HepG2 (cell line): ENCODE measurements around the gene TBL3. TPM values are rescaled to one million over a fixed set of nuclear protein-coding genes. Genes with fewer than 3 reads are reported as not detected.

Experiments
- ATF7 ChIP-seq, 2 experiments: fragments of 450-650 bp in 1 of 2; sonication (generic) in 1 of 2; formaldehyde crosslinking in 1 of 2; IDR thresholded peaks; 2 replicates each; pipeline versions ENCODE4 v1.4.0 to v1.6.1; 2016 to 2020; ENCODE audit warnings: antibody characterized with exemption in 1 of 2, mild to moderate bottlenecking in 1 of 2, missing genetic modification reagents in 1 of 2
- DMAP1 ChIP-seq: IDR thresholded peaks from 2 replicates; pipeline ENCODE4 v1.6.1; 2016
- FOXP1 ChIP-seq, 2 experiments: fragments of 450-650 bp in 1 of 2; IDR thresholded peaks; 2 replicates each; pipeline ENCODE4 v1.6.1; 2017 to 2018; ENCODE audit warnings: antibody characterized with exemption in 1 of 2
- GABPB1 ChIP-seq: IDR thresholded peaks from 2 replicates; pipeline ENCODE4 v1.6.1; 2016; ENCODE audit warnings: mild to moderate bottlenecking, missing genetic modification reagents, moderate library complexity, missing compliant biosample characterization
- HNF4A ChIP-seq: sonication (generic); formaldehyde crosslinking; IDR thresholded peaks from 2 replicates; pipeline ENCODE4 v1.4.0; 2020; ENCODE audit warnings: missing genetic modification reagents
- NCOA5 ChIP-seq: sonication (generic); formaldehyde crosslinking; IDR thresholded peaks from 2 replicates; pipeline ENCODE4 v1.4.0; 2020; ENCODE audit warnings: missing genetic modification reagents
- PRDM4 ChIP-seq: sonication (generic); formaldehyde crosslinking; IDR thresholded peaks from 2 replicates; pipeline ENCODE4 v1.9.0; 2021; ENCODE audit warnings: missing genetic modification reagents, borderline replicate concordance
- RARG ChIP-seq: sonication (generic); formaldehyde crosslinking; IDR thresholded peaks from 2 replicates; pipeline ENCODE4 v1.4.0; 2020; ENCODE audit warnings: low read depth, mild to moderate bottlenecking, missing genetic modification reagents
- SPEN ChIP-seq: sonication (generic); formaldehyde crosslinking; IDR thresholded peaks from 2 replicates; pipeline ENCODE4 v1.5.1; 2020; ENCODE audit warnings: low read depth, mild to moderate bottlenecking, missing genetic modification reagents
- TARDBP ChIP-seq: sonication (generic); formaldehyde crosslinking; IDR thresholded peaks from 2 replicates; pipeline ENCODE4 v1.8.0; 2022; ENCODE audit warnings: mild to moderate bottlenecking, missing genetic modification reagents
- TBL1XR1 ChIP-seq: fragments of 150-350 bp; IDR thresholded peaks from 2 replicates; pipeline ENCODE4 v1.6.1; 2014; ENCODE audit warnings: borderline replicate concordance, low read length; ENCODE audit not compliant: partially characterized antibody
- ZC3H4 ChIP-seq: sonication (generic); formaldehyde crosslinking; IDR thresholded peaks from 2 replicates; pipeline ENCODE4 v1.4.0; 2020; ENCODE audit warnings: missing genetic modification reagents, borderline replicate concordance
- ZFP1 ChIP-seq: IDR thresholded peaks from 2 replicates; pipeline ENCODE4 v1.6.1; 2016
- ZNF10 ChIP-seq: sonication (generic); formaldehyde crosslinking; IDR thresholded peaks from 2 replicates; pipeline ENCODE4 v1.4.0; 2020; ENCODE audit warnings: mild to moderate bottlenecking, low read depth, missing genetic modification reagents, borderline replicate concordance
- ZNF101 ChIP-seq: sonication (generic); formaldehyde crosslinking; IDR thresholded peaks from 2 replicates; pipeline ENCODE4 v1.4.0; 2020; ENCODE audit warnings: mild to moderate bottlenecking, low read depth, missing genetic modification reagents, borderline replicate concordance
- ZNF256 ChIP-seq: sonication (generic); formaldehyde crosslinking; conservative IDR thresholded peaks from 2 replicates; pipeline ENCODE4 v1.4.0; 2020; ENCODE audit warnings: missing genetic modification reagents
- ZNF326 ChIP-seq: sonication (generic); formaldehyde crosslinking; IDR thresholded peaks from 2 replicates; pipeline ENCODE4 v1.4.0; 2020; ENCODE audit warnings: missing genetic modification reagents, borderline replicate concordance
- ZNF331 ChIP-seq: sonication (generic); formaldehyde crosslinking; IDR thresholded peaks from 2 replicates; pipeline ENCODE4 v1.4.0; 2020; ENCODE audit warnings: missing genetic modification reagents
- ZNF382 ChIP-seq: sonication (generic); formaldehyde crosslinking; IDR thresholded peaks from 2 replicates; pipeline ENCODE4 v1.5.0; 2020; ENCODE audit warnings: missing genetic modification reagents, mild to moderate bottlenecking, borderline replicate concordance
- ZNF468 ChIP-seq: sonication (generic); formaldehyde crosslinking; IDR thresholded peaks from 2 replicates; pipeline ENCODE4 v1.8.0; 2022; ENCODE audit warnings: mild to moderate bottlenecking, moderate library complexity, missing genetic modification reagents
- ZNF512 ChIP-seq: sonication (generic); formaldehyde crosslinking; IDR thresholded peaks from 2 replicates; pipeline ENCODE4 v1.4.0; 2020; ENCODE audit warnings: mild to moderate bottlenecking, missing genetic modification reagents
- ZNF670 ChIP-seq: sonication (generic); formaldehyde crosslinking; IDR thresholded peaks from 2 replicates; pipeline ENCODE4 v1.8.0; 2022; ENCODE audit warnings: mild to moderate bottlenecking, missing genetic modification reagents, borderline replicate concordance
- ZNF704 ChIP-seq: sonication (generic); formaldehyde crosslinking; IDR thresholded peaks from 2 replicates; pipeline ENCODE4 v1.8.1; 2023; ENCODE audit warnings: mild to moderate bottlenecking, inconsistent platforms, moderate library complexity, missing genetic modification reagents, borderline replicate concordance
- ZNF746 ChIP-seq: sonication (generic); formaldehyde crosslinking; IDR thresholded peaks from 2 replicates; pipeline ENCODE4 v1.8.0; 2022; ENCODE audit warnings: mild to moderate bottlenecking, missing genetic modification reagents
- ZNF782 ChIP-seq: sonication (generic); formaldehyde crosslinking; IDR thresholded peaks from 2 replicates; pipeline ENCODE4 v1.4.0; 2020; ENCODE audit warnings: missing genetic modification reagents, mild to moderate bottlenecking, borderline replicate concordance
- polyA plus RNA-seq, 8 experiments: library from polyadenylated mRNA; depleted of rRNA in 3 of 8; stranded (reverse) in 7 of 8; unstranded in 1 of 8; fragments of >200 nt; fragmentation: Illumina TruSeq in 4 of 8; extraction: Trizol in 4 of 8; gene quantifications; 2 replicates each; pipeline versions ENCODE4 v1.2.1 to v1.2.3, GENCODE V29; 2011 to 2016; ENCODE audit warnings: low read depth in 4 of 8, missing spikeins in 1 of 8, mixed read lengths in 1 of 8; ENCODE audit not compliant: insufficient read depth in 1 of 8
- total RNA-seq, 5 experiments: library from RNA; depleted of rRNA; stranded (reverse); fragments of >200 nt; fragmentation: Illumina TruSeq; extraction: Trizol; gene quantifications; 2 replicates each; pipeline ENCODE4 v1.2.3, GENCODE V29; 2016; ENCODE audit warnings: low read depth in 1 of 5

Gene TBL3
- total and polyA plus RNA-seq, 2 of the 13 experiments (the other 11 are each of a cell fraction or from before 2014, with no cell fraction given): 16.8 to 38.0 TPM

DNA sequence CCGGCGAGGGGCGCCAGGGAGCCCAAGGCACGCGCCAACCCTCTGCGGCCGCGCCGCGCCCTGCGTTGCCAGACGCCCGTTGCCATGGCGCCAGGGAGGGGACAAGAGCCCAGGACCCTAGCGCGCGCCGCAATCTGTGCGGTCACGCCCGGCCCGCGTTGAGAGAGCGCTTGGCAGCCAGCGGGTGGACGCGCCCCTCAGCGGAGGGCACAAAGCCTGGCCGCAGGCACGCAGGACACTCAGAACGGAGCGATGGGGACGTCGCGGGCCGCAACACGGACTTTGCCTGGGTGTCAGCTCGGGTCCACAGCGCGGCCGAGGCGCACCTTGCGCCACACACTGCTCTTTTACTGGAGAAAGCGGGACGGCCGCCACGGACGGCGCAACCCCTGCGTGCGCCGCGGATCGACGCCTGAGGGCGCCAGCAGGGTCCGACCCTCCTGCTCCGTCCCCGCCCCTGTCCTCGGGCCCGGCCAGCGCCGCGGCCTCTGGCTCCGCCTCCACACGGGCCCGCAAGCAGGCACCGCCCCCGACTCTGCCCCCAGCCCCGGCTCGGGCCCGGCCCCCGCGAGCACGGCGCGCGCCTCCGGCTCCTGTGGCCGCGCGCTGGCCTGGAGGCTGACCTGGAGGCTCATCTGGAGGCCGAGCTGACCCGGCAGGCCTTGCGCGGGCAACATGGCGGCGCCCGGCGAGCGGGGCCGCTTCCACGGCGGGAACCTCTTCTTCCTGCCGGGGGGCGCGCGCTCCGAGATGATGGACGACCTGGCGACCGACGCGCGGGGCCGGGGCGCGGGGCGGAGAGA lies 11.9 kb downstream of the TBL3 start, which contains the start of gene GFER (continued):
- TF ChIP-seq RARG (CRISPR knock-in tag) (no peak), FOXP1 (IDR thresholded peaks at IDR 0.05) (no peak), FOXP1 (CRISPR knock-in tag; IDR thresholded peaks at IDR 0.05) (no peak), ZNF326 (CRISPR knock-in tag) (peak; percentile 82), DMAP1 (CRISPR knock-in tag) (peak; percentile 66), TBL1XR1 (no peak), HNF4A (peak; percentile 48; the same call in 1 of the 2 replicates), ZNF704 (no peak), SPEN (CRISPR knock-in tag) (peak; percentile 47), ZC3H4 (no peak), ZNF10 (CRISPR knock-in tag) (no peak), ATF7 (IDR thresholded peaks at IDR 0.05) (no peak), ATF7 (CRISPR knock-in tag; IDR thresholded peaks at IDR 0.05) (no peak), ZNF512 (CRISPR knock-in tag) (no peak), ZNF670 (CRISPR knock-in tag) (peak; percentile 82; the same call in 1 of the 2 replicates), ZNF101 (CRISPR knock-in tag) (no peak), ZFP1 (CRISPR knock-in tag) (no peak; the same call in 1 of the 2 replicates), ZNF782 (CRISPR knock-in tag) (peak; percentile 65; the same call in 1 of the 2 replicates), ZNF331 (CRISPR knock-in tag) (peak; percentile 43; the same call in 1 of the 2 replicates), ZNF468 (0 out of 2 replicates have a peak, but pooled peaks have one; percentile 14), ZNF746 (CRISPR knock-in tag) (no peak; the same call in 1 of the 2 replicates), NCOA5 (CRISPR knock-in tag) (no peak), ZNF382 (CRISPR knock-in tag) (no peak), TARDBP (CRISPR knock-in tag) (no peak), PRDM4 (CRISPR knock-in tag) (no peak), ZNF256 (CRISPR knock-in tag) (no peak), GABPB1 (peak; percentile 74)
